Naive thymus-derived CD4-positive, alpha-beta T cell (primary cell): ENCODE results near the gene SEMG2. TPM values are rescaled to one million over a fixed set of nuclear protein-coding genes. Genes with fewer than 3 reads are reported as not detected.

Experiments used
- ATAC-seq: fragments of 150-1000 bp; cut with Tn5 transposase; 2 replicates; pipeline ENCODE4 v1.10.0; 2021; ENCODE audit warnings: mild to moderate bottlenecking, moderate library complexity
- CTCF ChIA-PET: fragments of 350-600 bp; sonication (Branson Sonifier 250); formaldehyde crosslinking; loops from one replicate; lab custom pipeline; 2021; ENCODE audit warnings: antibody characterized with exemption; lab: Charles Lee
- POLR2A ChIA-PET: fragments of 350-600 bp; sonication (Branson Sonifier 250); formaldehyde crosslinking; loops from one replicate; lab custom pipeline; 2021; ENCODE audit warnings: antibody characterized with exemption, inconsistent platforms; lab: Charles Lee
- DNase-seq, 9 donors: peaks; one replicate each; pipeline versions ENCODE4 v3.0.0 to v3.0.0-alpha.2; 2020 to 2022; ENCODE audit warnings: mixed read lengths in 1 of 9
- H3K27ac ChIP-seq: one replicate; pipeline ENCODE4 v1.7.0; 2013; ENCODE audit warnings: mild to moderate bottlenecking, low read depth, low read length, moderate library complexity
- H3K27me3 ChIP-seq, 2 donors: one replicate each; pipeline ENCODE4 v1.7.0; 2013; ENCODE audit warnings: low read length in 2 of 2, mild to moderate bottlenecking in 2 of 2, moderate library complexity in 2 of 2; ENCODE audit not compliant: control insufficient read depth in 2 of 2, insufficient read depth in 2 of 2
- H3K36me3 ChIP-seq, 3 experiments: 1 replicate in 2 of 3; 2 replicates in 1 of 3; pipeline ENCODE4 v1.7.0; 2013; ENCODE audit warnings: low read length in 3 of 3, mild to moderate bottlenecking in 3 of 3, moderate library complexity in 1 of 3; ENCODE audit not compliant: insufficient read depth in 3 of 3, control insufficient read depth in 2 of 3
- H3K4me1 ChIP-seq, 2 donors: one replicate each; pipeline ENCODE4 v1.7.0; 2013; ENCODE audit warnings: low read length in 2 of 2, mild to moderate bottlenecking in 2 of 2, moderate library complexity in 1 of 2; ENCODE audit not compliant: control insufficient read depth in 2 of 2, insufficient read depth in 2 of 2
- H3K4me3 ChIP-seq: 2 replicates; pipeline ENCODE4 v1.7.0; 2013; ENCODE audit warnings: mild to moderate bottlenecking, low read length
- H3K9me3 ChIP-seq, 3 experiments: 1 replicate in 2 of 3; 2 replicates in 1 of 3; pipeline ENCODE4 v1.7.0; 2013; ENCODE audit warnings: low read length in 3 of 3; ENCODE audit not compliant: control insufficient read depth in 2 of 3
- H3K27ac Mint-ChIP-seq, 9 donors: one replicate each; pipeline ENCODE4 v1.8.0; 2020 to 2022; ENCODE audit warnings: mixed read lengths in 9 of 9, mild to moderate bottlenecking in 8 of 9, moderate library complexity in 5 of 9, inconsistent platforms in 2 of 9
- H3K27me3 Mint-ChIP-seq, 5 donors: one replicate each; pipeline ENCODE4 v1.8.0; 2021 to 2022; ENCODE audit warnings: mixed read lengths in 5 of 5, mild to moderate bottlenecking in 1 of 5
- H3K36me3 Mint-ChIP-seq, 5 donors: one replicate each; pipeline ENCODE4 v1.8.0; 2020 to 2022; ENCODE audit warnings: mixed read lengths in 5 of 5, mild to moderate bottlenecking in 3 of 5, inconsistent platforms in 1 of 5
- H3K4me1 Mint-ChIP-seq, 7 donors: one replicate each; pipeline ENCODE4 v1.8.0; 2020 to 2022; ENCODE audit warnings: mixed read lengths in 7 of 7, mild to moderate bottlenecking in 3 of 7, inconsistent platforms in 1 of 7
- H3K4me3 Mint-ChIP-seq, 10 donors: one replicate each; pipeline ENCODE4 v1.8.0; 2020 to 2022; ENCODE audit warnings: mild to moderate bottlenecking in 10 of 10, mixed read lengths in 10 of 10, moderate library complexity in 6 of 10, inconsistent platforms in 2 of 10
- H3K9me3 Mint-ChIP-seq, 11 donors: one replicate each; pipeline ENCODE4 v1.8.0; 2020 to 2022; ENCODE audit warnings: mixed read lengths in 11 of 11, mild to moderate bottlenecking in 4 of 11, inconsistent platforms in 1 of 11, moderate library complexity in 1 of 11
- intact Hi-C, 2 donors: fragments of 100-400 bp; cut with micrococcal nuclease; formaldehyde crosslinking; loops; one replicate each; pipeline ENCODE4 v1.15.1; 2023
- polyA plus RNA-seq, 2 donors: library from polyadenylated mRNA; unstranded; fragments of 300-500 nt; fragmentation: Illumina TruSeq; gene quantifications; one replicate each; pipeline ENCODE4 v1.2.3, GENCODE V29; 2021
- total RNA-seq, 6 experiments: library from RNA in 5 of 6; stranded (reverse) in 5 of 6; gene quantifications; 1 replicate in 5 of 6; 2 replicates in 1 of 6; pipeline ENCODE4 v1.2.3 and lab custom pipeline; 2021 to 2026

SEMG2 gene
- total and polyA plus RNA-seq, 7 experiments from 2014 or later, result not detected

DNA sequence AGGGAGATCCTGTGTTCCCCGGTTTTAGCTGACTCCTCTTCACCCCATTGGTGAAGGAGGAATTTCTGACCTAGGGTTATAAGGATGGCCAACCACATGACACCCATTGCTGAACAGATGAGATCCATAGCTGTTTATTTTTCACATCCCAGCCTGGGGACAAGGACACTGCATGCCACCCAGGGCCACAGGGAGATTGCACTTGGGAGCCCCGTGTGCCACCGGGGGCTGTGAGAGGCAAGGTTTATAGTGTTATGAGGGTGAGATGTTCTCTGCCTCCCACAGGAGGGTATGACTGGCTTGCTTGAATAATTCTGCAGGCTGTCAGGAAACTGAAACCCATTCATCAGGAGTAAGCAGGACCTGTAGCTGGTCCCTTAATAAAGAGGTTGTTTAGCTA is 47.9 kb downstream of the SEMG2 start:
- ATAC-seq (no peak), DNase-seq (no peak)
- no peaks in the 10 kb centered on the region for H3K4me1 Mint-ChIP-seq
- POLR2A ChIA-PET, result no interaction called here
- intact Hi-C loops, result no loop called here
- no peaks in the 10 kb centered on the region for H3K36me3 Mint-ChIP-seq
- H3K4me3 Mint-ChIP-seq, result no peak overlapping the region
- Histone ChIP-seq H3K27me3 (no peaks in the 10 kb centered on the region), H3K4me3 (no peak overlapping the region), H3K27ac (no peak overlapping the region), H3K9me3 (no peaks in the 10 kb centered on the region), H3K4me1 (no peaks in the 10 kb centered on the region), H3K36me3 (no peaks in the 10 kb centered on the region)
- no peak overlapping the region for H3K27ac Mint-ChIP-seq
- CTCF ChIA-PET, result no interaction called here
- peaks cover 30 to 67% (median 44%) of the 10 kb centered on the region in 5 donors for H3K27me3 Mint-ChIP-seq
- H3K9me3 Mint-ChIP-seq, result peaks cover 0 to 1% (median 0%) of the 10 kb centered on the region in 11 donors

DNA sequence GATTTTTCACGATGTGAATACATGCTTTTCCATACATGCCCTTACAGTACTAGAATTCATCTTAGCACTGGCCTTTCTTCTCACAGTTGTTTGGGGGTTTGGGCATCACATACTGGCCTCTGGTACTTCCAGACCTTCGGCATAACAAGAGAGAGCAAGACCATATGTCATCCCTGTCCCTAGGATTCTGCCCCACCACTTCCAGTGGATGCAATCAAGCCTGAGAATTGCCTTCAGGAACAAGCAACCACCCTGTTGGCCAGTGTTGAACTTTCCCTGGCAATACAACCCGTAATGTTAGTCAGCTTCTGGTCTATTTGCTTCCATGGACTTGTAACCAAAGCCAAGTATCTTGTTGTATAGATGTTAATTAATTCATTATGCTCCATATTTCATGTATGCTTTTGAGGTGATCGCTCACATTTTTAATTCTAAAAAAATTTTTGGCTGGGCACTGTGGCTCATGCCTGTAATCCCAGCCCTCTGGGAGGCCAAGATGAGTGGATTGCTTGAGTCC is 48.6 kb downstream of the SEMG2 start:
- intact Hi-C loops, result no loop called here
- Mint-ChIP-seq H3K36me3 (no peaks in the 10 kb centered on the region), H3K4me1 (no peaks in the 10 kb centered on the region), H3K27me3 (peaks cover 31 to 67% (median 48%) of the 10 kb centered on the region in 5 donors), H3K4me3 (no peak overlapping the region), H3K9me3 (peaks cover 0 to 1% (median 0%) of the 10 kb centered on the region in 11 donors), H3K27ac (no peak overlapping the region)
- CTCF ChIA-PET, result no interaction called here
- POLR2A ChIA-PET, result no interaction called here
- no peak for ATAC-seq
- Histone ChIP-seq H3K27ac (no peak overlapping the region), H3K9me3 (no peaks in the 10 kb centered on the region), H3K36me3 (no peaks in the 10 kb centered on the region), H3K4me1 (no peaks in the 10 kb centered on the region), H3K27me3 (no peaks in the 10 kb centered on the region), H3K4me3 (no peak overlapping the region)
- no peak for DNase-seq

Other genes with a start within 250 kb of the SEMG2 start
- under 1 TPM in 1 of 5 experiments, not detected in 4; 0.12 TPM for gene KCNS1, start 120.2 kb upstream of the SEMG2 start, total RNA-seq
- gene KCNS1, start 120.2 kb upstream of the SEMG2 start, polyA plus RNA-seq, result under 1 TPM; 0.07 to 0.08 TPM
- gene WFDC5, start 106.2 kb upstream of the SEMG2 start, total RNA-seq, result not detected
- gene WFDC5, start 106.2 kb upstream of the SEMG2 start, polyA plus RNA-seq, result not detected
- not detected for gene WFDC12, start 96.9 kb upstream of the SEMG2 start, total RNA-seq
- gene WFDC12, start 96.9 kb upstream of the SEMG2 start, polyA plus RNA-seq, result not detected
- not detected for gene PI3, start 46.5 kb upstream of the SEMG2 start, total RNA-seq
- gene PI3, start 46.5 kb upstream of the SEMG2 start, polyA plus RNA-seq, result not detected
- gene SEMG1, start 14.3 kb upstream of the SEMG2 start, total RNA-seq, result not detected
- gene SEMG1, start 14.3 kb upstream of the SEMG2 start, polyA plus RNA-seq, result not detected
- under 1 TPM in 1 of 5 experiments, not detected in 4; 0.96 TPM for gene SLPI, start 33.2 kb downstream of the SEMG2 start, total RNA-seq
- not detected for gene SLPI, start 33.2 kb downstream of the SEMG2 start, polyA plus RNA-seq
- not detected for gene RBPJL, start 85.5 kb downstream of the SEMG2 start, total RNA-seq
- not detected for gene RBPJL, start 85.5 kb downstream of the SEMG2 start, polyA plus RNA-seq
- gene MATN4, start 86.9 kb downstream of the SEMG2 start, total RNA-seq, result 1 to 10 TPM in 1 of 5 experiments, not detected in 4; 2.3 TPM
- not detected for gene MATN4, start 86.9 kb downstream of the SEMG2 start, polyA plus RNA-seq
- 10 to 100 TPM in 1 of 5 experiments, 1 to 10 TPM in 1, under 1 TPM in 3; 0.38 to 46.7 (median 0.56) TPM for gene SDC4, start 127.1 kb downstream of the SEMG2 start, total RNA-seq
- gene SDC4, start 127.1 kb downstream of the SEMG2 start, polyA plus RNA-seq, result under 1 TPM in 1 of 2 donors, not detected in 1; 0.21 TPM
- 100 to 1,000 TPM in 1 of 5 experiments, 10 to 100 TPM in 4; 23.9 to 111 (median 67.1) TPM for gene SYS1, start 141.8 kb downstream of the SEMG2 start, total RNA-seq
- 10 to 100 TPM; 34.5 to 42.3 TPM for gene SYS1, start 141.8 kb downstream of the SEMG2 start, polyA plus RNA-seq
- under 1 TPM in 3 of 5 experiments, not detected in 2; 0.19 to 0.48 (median 0.46) TPM for gene TP53TG5, start 157.0 kb downstream of the SEMG2 start, total RNA-seq
- under 1 TPM; 0.14 to 0.24 TPM for gene TP53TG5, start 157.0 kb downstream of the SEMG2 start, polyA plus RNA-seq
- gene DBNDD2, start 186.9 kb downstream of the SEMG2 start, total RNA-seq, result 10 to 100 TPM; 12.2 to 22.7 (median 16.3) TPM
- gene DBNDD2, start 186.9 kb downstream of the SEMG2 start, polyA plus RNA-seq, result 10 to 100 TPM; 15.3 to 22.9 TPM
- gene PIGT, start 194.8 kb downstream of the SEMG2 start, total RNA-seq, result 100 to 1,000 TPM in 1 of 5 experiments, 10 to 100 TPM in 4; 78.7 to 140 (median 85.0) TPM
- gene PIGT, start 194.8 kb downstream of the SEMG2 start, polyA plus RNA-seq, result 10 to 100 TPM; 82.7 to 98.9 TPM
- 1 to 10 TPM in 2 of 5 experiments, under 1 TPM in 2, not detected in 1; 0.36 to 1.7 (median 1.0) TPM for gene WFDC2, start 248.4 kb downstream of the SEMG2 start, total RNA-seq
- not detected for gene WFDC2, start 248.4 kb downstream of the SEMG2 start, polyA plus RNA-seq